GM19397 (cell line): Measurements from ENCODE around the gene FAM193A.
"Not testable (repeated sequence)": the region's sequence is repeated elsewhere in the genome, so short reads cannot be mapped to it uniquely, and the experiment has no call there.

ENCODE experiments used
- ATAC-seq: cut with Tn5 transposase; IDR thresholded peaks from one replicate; pipeline ENCODE4 v1.9.1; 2021; ENCODE audit warnings: mild to moderate bottlenecking, moderate library complexity; ENCODE audit not compliant: unreplicated experiment

Gene FAM193A

DNA sequence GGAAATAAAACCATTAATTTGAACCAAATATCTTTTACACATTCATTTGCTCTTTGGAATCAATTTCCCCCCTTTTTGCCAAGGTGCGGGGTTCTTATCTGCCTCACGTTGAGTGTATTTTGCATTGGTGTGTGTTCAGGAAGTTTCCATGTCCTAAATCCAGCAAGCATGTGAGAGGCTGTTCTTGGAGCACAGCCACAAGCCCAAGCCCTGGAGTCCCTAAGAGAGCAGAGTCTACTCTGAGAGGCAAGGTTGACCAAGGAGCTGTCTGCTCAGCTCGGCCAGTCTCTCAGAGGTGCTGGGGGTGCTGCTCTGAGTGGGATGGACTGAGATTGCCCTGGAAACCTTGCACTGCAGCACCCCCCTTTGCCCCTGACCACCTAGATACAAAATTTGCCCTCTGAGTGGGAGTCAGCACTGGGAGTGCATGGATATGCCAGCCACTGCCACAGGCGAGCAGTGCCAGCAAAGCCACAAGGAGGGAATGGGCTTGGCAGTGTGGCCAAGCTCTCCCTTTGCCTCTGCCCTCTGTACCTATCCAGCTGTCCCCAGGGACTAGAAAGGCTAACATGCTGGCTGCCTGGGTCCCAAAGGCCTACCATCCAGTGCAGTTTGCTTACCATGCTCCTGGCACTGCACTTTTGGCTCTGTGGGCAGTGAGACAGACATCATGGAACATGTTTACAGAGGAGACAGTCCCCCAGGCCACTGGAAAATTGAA is 20.5 kb upstream of the FAM193A start:
- ATAC-seq: no peak

DNA sequence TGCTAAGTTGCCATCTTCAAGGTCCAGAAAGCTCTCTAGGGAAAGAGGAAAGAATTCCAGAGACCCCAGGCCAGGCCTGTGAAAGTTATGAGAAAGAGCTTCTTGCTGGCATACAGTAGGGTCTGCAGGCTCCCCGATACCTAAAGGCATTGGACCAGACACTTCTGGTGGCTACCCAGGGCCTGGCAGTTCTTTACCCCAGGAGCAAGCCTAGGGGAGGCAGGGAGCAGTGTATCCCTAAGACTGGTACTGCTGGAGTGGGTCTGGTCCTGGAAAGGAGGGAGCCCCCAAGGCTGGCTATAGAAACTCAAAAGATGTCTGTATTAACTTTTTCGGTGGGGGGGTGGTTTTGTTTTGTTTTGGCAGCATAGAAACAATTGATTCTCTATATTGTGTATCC is 19.8 kb upstream of the FAM193A start:
- ATAC-seq: no peak

DNA sequence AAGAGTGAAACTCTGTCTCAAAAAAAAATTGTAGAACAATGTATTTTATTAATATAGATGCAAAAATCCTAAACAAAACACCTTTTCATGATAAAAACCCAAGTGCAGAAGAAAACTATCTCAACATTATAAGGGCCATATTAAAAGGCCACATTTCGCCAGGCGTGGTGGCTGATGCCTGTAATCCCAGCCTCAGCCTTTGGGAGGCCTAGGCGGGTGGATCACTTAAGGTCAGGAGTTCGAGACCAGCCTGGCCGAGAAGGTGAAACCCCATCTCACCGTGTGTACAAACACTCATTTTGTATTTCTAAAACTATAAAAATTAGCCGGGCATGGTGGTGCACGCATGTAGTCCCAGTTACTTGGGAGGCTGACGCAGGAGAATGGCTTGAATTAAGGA is 9.9 kb upstream of the FAM193A start:
- no peak for ATAC-seq

DNA sequence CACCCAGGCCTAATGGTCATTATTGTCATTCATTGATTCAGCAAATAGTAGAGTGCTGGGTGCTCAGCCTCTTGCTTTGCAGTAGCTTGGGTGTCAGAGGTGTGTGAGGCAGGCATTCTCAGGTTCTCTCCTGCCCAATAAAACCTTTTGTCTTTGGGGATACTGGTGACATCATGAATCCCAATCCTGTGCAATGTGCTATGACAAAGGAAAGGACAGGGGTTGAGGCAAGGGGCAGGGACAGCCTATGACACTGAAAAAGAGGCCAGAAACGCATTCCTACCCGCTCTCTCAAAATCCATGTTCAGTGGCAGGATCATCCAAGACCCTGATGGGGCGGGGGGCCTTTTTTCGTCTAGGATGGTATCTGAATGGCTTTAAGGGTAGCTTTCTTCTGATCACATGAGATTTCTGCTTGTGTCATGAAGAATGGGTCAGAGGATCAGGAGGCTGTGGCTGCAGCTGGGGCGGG is 1.5 kb upstream of the FAM193A start:
- no peak for ATAC-seq

DNA sequence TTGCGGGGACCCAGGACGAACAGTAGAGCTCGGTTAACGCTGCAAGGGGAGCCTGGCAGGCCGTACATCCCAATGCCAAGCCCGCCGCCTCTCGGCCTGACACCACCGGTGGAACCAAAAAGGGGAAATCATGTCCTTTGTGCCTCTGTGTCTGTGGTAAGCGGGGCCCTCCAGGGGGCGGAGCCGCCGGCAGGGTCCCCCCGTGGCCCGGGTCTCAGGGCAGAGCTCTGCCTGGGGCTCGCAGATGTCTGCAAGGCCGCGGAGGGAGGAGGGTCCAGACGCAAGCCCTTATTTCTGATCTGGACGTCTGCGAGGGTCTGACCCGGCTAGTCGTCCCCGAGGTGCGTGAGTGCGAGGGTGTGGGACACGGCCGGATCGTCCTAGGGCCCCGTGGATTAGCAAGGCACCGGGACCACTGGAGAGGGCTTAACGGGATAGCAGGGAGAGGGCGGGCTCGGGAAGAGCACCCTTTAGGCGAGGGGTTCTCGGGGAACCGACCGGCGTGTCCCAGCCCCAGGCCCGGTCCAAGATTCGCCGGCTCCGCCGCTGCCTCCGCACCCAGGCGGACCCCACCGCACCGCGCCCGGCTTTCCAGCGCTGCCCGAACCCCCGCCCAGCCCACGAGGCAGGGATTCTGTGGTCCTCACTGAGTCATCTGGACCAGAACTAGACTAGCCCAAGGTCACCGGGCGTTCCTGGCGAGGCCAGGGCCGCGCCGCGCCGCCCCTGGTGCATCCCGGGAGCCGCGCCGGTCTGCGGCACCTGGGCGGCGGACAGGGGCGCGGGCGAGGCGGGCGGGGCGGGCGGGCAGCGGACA is 863 bp upstream of the FAM193A start:
- peak; percentile 12 for ATAC-seq

DNA sequence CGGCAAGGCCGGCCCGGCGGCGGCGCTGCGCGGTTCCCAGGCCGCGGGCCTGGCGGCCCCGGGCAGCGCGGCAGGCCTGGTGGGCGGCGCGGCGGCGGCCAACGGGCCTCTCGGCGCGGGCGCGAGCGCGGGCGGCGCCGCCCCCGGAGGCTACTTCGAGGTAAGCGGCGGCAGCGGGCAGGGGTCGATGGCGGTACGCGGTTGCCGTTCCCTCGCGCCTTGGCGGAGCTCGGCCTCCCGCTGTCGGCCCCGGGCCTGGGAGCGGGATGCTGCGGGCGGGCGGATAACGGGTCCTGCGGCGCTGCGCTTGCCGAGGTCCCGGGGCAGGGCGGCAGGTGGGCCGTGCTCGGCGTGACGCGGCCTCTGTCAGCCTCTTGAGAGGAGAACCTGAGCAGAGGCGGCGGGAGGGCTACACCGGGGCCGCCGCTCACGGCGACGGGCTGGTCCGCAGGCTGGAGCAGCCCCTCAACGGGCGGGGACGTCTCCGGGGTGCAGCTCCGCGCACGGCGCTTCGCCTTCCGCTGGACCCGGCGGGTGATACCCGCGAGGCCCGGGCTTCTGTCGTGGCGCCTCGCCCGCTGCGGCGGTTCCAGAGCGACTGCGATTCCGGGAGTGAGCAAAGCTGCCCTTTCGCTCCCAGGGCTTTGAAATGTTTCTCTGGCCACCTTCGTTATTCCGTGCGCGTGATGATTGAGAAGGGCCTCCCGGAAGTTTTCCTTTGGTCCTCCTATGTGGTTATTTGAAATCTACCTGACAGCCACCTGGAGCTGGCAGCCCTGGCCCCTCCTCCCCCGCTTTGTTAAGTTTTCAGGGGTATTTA is 774 bp downstream of the FAM193A start:
- ATAC-seq: peak; percentile 30

DNA sequence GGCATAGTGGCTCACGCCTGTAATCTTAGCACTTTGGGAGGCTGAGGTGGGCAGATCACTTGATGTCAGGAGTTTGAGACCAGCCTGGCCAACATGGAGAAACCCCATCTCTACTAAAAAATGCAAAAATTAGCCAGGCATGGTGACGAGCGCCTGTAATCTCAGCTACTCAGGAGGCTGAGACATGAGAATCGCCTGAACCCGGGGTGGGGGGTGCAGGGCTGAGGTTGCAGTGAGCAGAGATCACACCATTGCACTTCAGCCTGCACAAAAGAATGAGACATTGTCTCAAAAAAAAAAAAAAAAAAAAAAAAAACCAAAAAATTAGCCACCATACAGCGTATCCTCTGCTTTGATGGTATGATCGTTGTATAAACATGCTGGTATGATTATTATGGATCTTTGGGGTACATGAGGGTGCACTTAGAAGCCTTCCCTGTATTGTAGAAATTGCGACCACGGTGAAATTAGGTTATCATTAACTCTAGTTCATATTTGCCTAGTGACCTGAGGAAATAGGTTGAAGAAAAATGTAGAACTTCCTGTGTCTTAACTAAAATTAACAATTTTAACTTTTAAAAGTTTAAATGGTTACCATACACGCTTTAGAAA is 7.2 kb downstream of the FAM193A start:
- ATAC-seq: not testable (repeated sequence)

DNA sequence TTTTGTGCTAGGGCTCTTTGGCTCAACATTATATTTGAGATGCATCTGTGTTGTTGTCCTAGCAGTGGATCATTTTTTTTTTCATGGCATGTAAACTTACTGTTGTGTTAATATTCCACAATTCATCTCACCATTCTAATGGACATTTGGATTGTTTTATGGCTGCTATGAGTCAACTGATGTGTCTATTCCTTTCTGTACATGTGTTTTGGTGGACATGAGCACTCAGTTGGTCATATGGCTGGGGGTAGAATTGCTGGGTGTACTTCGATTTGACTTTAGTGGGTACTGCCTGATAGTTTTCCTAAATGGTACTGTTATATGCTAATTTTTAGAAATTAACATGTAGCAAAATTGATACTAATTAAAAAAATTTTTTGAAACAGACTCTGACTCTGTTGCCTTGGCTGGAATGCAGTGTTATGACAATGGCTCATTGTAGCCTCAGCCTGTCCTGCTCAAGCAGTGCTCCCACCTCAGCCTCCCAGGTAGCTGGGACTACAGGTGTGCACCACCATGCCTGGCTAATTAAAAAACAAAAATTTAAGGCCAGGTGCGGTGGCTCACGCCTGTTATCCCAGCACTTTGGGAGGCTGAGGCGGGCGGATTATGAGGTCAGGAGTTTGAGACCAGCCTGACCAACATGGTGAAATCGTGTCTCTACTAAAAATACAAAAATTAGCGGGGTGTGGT is 9.0 kb downstream of the FAM193A start:
- no peak for ATAC-seq

DNA sequence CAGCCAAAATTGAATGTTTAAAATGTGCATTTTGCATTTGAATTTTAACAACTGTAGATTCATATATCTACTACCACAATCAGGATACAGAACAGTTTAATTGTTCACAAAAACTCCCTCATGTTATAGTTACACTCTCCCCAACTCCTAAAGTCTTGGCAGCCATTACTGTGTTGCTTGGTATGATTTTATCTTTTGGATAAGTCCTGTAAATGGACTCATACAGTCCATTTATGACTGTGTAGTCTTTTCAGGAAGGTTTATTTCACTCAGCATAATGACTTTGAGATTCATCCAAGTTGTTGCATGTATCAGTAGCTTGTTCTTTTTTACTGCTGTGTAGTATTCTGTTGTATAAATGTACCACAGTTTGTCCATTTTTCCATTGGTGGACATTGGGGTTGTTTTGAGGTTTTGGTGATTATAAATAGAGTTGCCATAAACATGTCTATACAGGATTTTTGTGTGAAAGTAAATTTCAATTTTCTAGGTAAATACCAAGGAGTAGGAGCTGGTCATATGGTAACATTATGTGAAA is 9.9 kb downstream of the FAM193A start:
- no peak for ATAC-seq

DNA sequence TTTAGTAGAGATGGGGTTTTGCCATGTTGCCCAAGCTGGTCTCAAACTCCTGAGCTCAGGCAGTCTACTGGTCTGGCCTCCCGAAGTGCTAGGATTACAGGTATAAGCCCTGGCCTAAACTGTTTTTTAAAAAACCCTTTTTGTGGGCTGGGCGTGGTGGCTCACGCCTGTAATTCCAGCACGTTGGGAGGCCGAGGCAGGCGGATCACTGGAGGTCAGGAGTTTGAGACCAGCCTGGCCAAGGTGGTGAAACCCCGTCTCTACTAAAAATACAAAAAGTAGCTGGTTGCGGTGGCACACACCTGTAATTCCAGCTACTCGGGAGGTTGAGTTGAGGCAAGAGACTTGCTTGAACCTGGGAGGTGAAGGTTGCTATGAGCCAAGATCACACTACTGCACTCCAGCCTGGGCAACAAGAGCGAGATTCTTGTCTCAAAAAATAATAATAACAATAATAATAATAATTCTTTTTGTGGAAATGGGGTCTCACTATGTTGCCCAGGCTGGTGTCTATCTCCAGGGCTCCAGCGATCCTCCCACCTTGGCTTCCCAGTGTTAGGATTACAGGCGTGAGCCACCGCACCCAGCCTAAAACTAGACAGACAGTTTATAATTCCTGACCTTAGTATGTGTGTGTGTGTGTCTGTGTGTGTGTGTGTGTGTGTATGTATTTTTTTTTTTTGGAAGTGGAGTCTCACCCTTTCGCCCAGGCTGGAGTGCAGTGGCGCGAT is 10.7 kb downstream of the FAM193A start:
- not testable (repeated sequence) for ATAC-seq

DNA sequence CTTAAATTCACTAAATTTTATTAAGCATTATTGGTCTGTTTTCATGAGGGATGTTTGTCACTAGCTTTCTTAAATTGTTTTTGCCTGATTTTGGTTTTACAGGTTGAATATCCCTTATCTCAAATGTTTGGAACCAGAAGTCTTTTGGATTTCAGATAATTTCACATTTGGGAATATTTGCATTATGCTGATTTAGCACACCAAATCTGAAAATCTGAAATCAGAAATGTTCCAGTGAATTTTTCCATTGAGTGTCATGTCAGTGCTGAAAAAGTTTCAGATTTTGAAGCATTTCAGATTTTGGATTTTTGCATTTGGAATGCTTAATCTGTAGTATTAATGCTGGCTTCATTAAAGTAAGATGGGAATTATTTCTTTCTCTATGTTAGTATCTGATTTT is 14.7 kb downstream of the FAM193A start:
- no peak for ATAC-seq

DNA sequence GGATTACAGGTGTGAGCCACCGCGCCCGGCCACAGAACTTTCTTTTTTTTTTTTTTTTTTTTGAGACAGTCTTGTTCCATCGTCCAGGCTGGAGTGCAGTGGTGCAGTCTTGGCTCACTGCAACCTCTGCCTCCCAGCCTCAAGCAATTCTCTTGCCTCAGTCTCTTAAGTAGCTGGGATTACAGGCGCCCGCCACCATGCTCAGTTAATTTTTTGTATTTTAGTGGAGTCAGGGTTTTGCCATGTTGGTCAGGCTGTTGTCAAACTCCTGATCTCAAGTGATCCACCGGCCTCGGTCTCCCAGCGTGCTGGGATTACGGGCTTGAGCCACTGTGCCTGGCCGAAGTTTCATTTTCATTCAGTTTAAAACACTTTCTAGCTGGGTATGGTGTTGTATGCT is 16.4 kb downstream of the FAM193A start:
- no peak for ATAC-seq

DNA sequence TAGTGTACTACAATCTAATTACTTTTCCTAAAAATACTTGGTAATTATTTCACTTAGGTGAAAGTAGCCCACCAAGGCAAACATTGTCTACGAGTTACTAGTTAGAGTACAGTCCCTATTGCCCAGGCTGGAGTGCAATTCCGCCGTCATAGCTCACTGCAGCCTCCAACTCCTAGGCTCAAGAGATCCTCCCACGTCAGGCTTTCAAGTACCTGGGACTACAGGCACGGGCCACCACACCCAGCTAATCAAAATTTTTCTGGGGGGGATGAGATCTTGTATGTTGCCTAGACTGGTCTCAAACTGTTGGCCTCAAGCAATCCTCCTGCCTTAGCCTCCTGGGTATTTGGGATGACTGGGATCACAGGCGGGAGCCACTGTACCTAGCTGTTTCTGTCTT is 21.9 kb downstream of the FAM193A start:
- ATAC-seq: no peak

DNA sequence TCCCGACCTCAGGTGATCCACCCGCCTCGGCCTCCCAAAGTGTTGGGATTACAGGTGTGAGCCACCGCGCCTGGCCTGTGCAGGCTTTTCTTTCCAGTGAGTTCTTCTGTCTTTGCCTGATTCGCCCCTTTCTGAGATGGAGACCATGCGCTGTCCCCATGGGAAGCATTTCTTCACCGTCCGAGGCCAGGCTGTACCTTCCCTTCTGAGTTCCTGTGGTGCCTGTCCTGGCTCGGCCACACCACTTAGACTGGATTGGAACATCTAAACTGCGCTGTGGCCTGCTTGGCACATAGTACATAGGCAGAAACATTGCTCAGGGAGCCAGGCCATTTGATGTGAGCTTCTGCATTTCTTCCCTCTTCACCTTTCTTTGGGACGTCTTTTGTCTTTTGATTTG is 23.7 kb downstream of the FAM193A start:
- no peak for ATAC-seq

DNA sequence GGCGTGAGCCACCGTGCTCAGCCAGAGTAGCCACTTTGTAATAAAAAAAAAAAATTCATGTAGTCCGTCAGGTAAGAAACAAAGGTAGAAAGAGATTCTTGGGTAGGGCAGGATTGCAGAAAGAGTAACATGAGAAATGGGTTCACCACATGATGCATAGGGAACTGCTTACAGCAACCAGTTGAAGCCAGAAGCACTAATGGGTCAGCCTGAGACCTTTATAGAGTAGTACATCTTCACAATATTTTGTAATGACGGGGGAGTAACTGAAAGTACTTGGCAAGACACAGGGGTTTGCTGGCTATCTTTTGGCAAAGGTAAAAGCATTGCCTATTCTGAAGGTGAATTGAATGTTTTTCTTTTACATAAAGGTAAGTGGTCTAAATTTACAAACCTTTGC is 29.1 kb downstream of the FAM193A start:
- no peak for ATAC-seq

DNA sequence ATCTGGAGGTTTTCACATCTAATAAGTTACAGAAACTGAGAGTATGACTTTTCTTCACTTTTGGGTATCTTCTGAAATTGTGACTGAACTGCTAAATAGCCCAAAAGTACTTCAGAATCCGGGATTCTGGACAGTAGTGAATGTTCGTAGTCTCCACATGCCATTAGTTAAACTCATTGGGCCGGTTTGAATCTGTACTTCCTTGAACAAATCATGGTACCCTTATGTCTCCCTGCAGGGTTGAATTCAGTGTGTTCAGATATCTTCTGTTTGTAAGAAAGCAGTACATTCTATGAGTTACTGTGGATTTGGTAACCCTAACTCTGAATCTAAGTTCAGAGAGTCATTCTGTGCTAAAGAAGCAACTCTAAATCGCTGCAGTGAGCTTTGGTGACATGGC is 33.6 kb downstream of the FAM193A start:
- no peak for ATAC-seq

DNA sequence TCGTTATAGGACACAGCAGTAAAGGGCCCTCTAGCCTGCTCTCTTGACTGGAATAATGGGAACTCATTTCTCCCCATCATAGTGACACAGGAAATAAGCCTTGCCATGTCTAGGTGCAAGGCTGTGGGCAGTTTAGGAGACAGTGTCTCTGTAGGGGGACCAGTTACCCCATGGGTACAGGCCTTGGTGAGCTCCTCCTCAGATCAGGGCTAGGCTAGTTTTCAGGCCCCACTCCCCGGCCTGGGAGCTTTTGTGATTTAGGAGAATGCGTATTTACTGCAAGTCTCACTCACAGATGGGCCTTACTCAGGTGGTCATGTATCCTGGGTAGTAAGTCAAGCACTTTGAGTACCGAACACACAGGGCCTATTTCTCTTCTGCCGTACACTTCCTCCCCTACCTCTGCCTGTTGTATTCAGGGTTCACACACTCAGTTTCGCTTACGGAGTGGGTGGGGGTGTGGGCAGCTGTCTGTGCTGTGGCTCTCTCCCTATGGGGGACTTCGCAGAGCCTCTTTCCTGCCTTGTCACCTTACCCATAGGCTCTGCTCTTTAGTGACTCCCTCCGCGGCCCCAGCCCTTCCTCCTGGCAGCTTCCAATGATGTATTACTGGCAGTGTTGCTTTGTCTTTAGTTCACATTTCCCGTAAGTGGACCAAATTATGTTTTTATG is 34.2 kb downstream of the FAM193A start:
- peak; percentile 55 for ATAC-seq

DNA sequence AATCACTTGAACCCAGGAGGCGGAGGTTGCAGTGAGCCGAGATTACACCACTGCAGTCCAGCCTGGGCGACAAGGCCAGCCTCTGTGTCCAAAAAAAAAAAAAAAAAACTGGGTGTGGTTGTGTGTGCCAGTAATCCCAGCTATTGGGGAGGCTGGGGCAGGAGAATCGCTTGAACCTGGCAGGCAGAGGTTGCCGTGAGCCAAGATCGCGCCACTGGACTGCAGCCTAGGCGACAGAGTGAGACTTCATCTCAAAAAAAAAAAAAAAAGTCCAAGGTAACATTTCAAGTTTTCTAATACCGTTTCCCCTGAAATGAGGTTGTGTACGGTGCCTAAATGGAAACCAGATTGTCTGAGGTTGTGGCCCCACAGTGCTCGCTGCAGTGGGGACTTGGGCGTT is 35.6 kb downstream of the FAM193A start:
- ATAC-seq: no peak

DNA sequence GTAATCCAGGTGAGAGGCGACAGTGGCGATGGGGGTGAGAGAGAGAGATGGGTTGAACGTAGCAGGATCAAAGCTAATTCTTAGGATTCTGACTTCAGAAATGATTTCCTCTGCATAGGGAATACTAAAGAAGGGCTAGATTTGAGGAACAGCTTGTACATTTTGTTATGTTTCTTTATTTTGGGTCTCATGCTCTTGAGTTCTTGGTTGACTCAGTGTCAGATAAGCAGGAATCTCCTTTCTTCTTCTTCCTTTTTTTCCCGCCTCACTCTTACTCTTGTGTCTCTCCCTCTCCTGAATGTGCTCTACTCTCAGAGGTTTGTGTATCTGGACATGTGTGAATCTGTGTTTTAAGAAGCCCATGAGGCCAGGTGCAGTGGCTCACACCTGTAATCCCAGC is 36.4 kb downstream of the FAM193A start:
- ATAC-seq: no peak
